ENCODE measurements around the gene FYN.

- TF ChIP-seq CTCF (optimal IDR thresholded peaks at IDR 0.05 in 1 of 3, IDR thresholded peaks at IDR 0.05 in 1 of 3, conservative IDR thresholded peaks at IDR 0.05 in 1 of 3; ENCODE audit: extremely low read depth in 1 of 3, insufficient read depth in 2 of 3, low read length in 3 of 3) (no peak), EZH2 (IDR thresholded peaks at IDR 0.05; ENCODE audit: low read length) (no peak)
These were observed 151.0 kb downstream of the FYN start for GRCh38 chr6:111722179-111722731.
